Hepatic stellate cell (primary cell): ENCODE measurements around the gene FASTKD2.
A peak's percentile ranks its signal among the peaks of the same experiment; 100 is the strongest.

ENCODE experiments used
- DNase-seq: peaks from one replicate; pipeline ENCODE4 v3.0.0; 2011; ENCODE audit warnings: low spot score

Gene FASTKD2

DNA sequence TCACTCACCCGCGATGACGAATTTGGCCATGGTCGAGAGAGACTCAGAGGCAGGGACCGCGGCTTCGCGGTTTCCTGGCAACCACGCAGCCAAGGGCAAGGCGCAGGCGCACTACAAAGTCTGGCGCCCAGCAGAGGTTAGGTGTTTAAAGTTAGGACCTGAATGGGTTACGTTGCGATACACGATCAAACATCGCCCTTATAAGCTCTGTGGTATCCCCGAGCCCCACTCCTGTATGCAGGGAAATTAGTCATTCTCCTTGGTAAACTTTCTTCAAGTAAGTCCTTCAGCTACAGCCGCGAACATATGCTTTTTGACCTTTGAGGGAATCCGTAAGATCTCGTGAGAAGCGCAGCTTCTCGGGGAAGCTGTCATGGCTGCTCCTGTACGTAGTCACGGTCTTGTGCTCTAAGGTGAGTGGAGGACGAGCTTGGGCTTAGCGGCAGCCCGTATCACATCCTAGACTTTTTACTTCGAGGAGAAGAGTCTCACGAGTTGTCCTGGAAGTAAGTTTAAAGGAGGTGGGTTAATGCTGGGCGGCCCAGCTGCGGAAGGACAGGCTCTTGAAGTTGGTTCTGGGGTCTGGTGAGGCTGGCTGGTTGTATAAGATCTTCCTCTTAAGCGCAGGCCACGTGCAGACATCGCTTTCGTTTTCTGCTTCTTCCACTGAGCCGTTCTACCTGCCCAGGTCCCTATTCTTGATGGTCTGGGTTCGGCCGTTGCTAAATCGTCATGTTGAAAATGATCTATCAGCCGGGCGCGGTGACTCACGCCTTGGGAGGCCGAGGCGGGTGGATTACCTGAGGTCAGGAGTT lies at the start of gene FASTKD2, which contains the start of gene MDH1B:
Gene FASTKD2 (plus strand): TSS at position 365 of the 815 bp plus-strand sequence. CDS start 1,088 bp downstream, outside the sequence.
Gene MDH1B (minus strand): TSS at position 87 of the 815 bp plus-strand sequence. CDS start 57 bp downstream, at position 30.
- peak; percentile 88 for DNase-seq

- DNase-seq, result no peak
Observed at GRCh38 chr2:206716623-206717022, 48.8 kb upstream of the FASTKD2 start.

GRCh38 chr2:206718296-206718695 lies 47.1 kb upstream of the FASTKD2 start, which contains the start of gene DYTN:
Gene DYTN, minus strand, starts transcription at chr2:206718396. Its CDS starts 117 bp downstream, at chr2:206718279.
- no peak for DNase-seq

DNA sequence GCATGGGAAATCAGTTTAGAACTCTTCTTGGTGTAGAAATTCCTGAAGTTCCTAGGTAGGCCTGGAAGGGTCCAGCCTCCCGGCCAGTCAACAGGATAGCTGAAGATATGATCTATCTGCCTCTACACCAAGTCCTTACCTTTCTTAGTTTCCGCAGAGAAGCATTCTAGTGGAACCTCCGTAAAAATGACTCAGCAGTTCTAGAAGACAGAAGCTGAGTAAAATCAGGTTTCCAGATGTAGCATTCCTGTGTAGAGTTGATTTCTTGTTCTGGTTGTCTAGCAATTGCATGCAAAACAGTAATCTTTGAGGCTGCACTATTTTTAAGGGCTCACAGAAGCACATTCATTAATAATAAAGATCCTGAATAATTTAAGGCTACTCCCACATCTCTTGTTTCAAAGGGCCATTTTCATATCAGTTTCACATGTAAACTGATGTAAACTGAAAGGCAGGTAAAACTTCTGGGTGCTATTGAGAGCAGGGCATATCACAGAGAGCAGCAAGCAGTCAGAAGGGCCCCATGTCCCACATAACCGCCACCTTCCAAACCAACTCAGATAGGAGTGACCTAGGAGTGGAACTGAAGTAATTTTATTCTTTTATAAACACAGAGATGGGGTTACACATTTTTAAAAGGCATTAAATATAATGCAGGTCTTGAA lies 44.0 kb upstream of the FASTKD2 start:
- DNase-seq, result no peak

DNA sequence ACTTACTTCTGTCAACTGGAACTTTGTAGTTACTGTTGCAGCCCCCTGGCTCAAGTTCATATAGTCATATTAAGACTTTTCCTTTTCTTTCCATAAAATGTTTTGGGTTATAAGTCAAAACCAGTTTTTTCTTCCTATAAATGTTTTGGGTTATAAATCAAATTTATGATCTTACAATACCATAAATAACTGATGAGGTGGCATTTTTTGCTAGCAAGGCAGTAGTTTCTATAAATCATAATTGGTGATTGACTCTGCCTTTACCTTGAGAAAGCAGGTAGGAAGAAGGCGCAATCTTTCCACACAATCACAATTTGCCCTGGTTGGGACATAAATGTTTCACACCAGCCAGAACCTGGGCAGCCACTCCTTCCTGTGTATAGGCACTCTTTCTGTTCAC lies 42.1 kb upstream of the FASTKD2 start:
- DNase-seq, result no peak

DNA sequence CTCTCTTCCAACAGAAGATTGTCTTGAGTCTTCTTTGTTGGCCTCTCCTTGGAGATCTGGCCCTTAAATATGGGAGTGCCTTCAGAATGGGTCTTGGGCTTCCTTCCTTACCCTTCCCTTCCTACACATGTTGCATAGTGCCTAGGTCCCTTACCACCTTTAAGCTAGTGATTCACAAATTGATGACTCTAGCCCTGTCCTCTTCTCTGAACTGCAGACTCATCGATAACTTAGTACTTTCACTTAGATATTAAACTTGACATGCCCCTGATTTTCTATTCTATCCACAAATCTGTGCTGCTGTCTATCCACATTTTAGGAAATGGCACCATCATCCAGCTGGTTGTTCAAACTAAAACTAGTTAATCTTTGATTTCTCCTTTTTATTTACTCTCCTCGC lies 38.1 kb upstream of the FASTKD2 start:
- no peak for DNase-seq

DNA sequence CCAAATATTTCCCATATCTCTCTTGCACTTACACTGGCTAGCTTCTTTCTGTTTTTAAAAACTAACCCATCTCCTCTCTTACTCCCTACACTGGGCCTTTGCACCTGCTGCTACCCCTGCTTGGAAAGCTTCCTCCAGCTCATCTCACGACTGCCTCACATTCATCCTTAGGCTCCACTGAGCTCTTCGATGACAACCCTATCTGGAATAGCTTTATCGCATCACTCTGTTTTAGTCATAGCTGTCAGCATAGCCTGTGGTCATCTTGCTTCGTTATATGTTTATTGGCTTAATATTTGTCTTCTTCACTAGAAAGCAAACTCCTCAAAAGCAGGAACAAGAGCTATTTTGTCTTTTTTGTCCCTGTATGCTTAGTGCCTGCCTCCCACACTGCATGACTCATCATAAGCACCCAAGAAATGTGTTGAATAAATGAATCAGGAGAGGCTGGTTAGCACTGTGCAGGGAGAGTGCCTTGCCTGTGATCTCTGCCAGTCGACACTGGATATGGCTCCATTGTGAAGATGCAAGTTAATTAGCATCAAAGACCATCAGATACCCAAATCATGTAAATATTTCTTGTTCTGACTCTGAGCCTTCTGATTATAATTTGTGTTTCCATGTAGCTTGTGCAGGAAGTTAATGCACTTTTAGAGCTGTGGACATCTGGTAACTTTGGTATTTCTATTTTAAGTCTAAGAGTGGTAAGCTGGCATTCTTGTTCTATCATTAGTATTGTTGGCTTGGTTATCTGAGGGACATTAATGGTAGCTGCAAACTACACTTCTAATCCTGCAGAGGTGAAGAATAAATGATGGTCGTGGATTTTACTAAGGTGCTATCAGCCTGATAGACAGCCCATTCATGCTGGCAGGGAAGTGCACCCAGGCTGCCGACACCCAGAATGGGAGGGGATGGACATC lies 36.9 kb upstream of the FASTKD2 start:
- no peak for DNase-seq

GRCh38 chr2:206733341-206733740 lies 32.1 kb upstream of the FASTKD2 start:
- DNase-seq, result no peak

- no peak for DNase-seq
Observed at GRCh38 chr2:206736935-206737334, 28.5 kb upstream of the FASTKD2 start.

DNA sequence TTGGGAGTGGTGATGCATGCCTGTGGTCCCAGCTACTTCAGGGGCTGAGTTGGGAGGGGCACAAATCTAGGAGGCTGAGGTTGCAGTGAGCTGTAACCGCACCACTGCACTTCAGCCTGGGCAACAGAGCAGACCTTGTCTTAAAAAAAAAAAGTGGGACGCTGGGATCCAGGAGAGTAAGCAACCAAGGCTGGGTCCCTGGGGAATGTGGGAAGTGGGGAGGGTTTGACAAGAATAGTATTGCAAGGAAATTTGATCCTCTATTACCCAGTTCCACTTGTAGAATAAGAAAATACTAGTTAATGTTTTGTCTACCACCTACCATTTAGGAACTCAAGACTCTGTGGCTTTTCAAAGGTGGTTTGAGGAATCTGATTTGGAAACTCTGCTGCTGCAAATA lies 26.1 kb upstream of the FASTKD2 start:
- DNase-seq, result no peak

GRCh38 chr2:206740800-206741199 lies 24.6 kb upstream of the FASTKD2 start:
- no peak for DNase-seq

GRCh38 chr2:206756816-206757215 lies 8.6 kb upstream of the FASTKD2 start:
- DNase-seq, result no peak

GRCh38 chr2:206764673-206765241 lies 649 bp upstream of the FASTKD2 start:
- DNase-seq, result no peak

DNA sequence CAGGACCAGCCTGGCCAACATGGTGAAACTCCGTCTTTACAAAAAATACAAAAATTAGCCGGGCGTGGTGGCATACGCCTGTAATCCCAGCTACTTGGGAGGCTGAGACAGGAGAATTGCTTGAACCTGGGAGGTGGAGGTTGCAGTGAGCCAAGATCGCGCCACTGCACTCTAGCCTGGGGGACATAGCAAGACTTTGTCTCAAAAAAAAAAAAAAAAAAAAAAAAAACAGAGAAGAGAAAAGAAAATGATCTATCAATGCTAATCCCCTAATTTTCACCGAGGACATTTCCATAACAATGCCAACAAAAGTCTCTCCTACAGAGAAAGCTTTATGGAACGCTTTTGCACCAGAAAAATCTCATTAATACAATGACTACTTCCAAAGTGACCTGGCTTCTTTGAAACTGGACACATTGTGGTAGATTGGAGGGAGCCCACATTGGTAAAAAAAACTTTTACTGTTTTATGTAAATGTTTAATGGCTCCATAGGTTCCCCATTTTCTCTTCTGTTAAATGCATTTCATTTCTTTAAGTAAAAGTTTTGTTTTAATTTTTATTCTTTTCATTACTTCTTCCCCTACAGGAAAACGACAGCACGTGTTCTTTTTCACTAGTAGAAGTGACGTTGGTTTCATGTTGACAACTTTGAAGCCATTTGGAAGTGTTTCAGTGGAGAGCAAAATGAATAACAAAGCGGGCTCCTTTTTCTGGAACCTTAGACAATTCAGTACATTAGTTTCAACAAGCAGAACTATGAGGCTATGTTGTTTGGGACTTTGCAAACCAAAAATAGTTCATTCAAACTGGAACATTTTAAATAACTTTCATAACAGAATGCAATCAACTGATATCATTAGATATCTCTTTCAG lies 888 bp downstream of the FASTKD2 start:
- DNase-seq, result no peak

DNA sequence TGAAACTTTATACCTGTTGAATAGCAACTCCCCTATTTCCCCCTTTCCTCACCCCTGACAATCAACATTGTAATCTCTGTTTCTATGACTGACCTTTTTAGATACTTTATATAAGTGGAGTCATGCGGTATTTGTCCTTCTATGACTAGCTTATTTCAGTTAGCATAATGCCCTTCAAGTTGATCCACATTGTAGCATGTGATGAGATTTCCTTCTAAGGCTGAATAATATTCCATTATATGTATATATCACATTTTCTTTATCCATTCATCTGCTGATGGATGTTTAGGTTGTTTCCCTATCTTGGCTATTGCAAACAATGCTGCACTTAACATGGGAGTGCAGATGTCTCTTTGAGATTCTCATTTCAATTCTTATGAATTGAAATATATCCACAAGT lies 9.5 kb downstream of the FASTKD2 start:
- DNase-seq, result no peak

GRCh38 chr2:206776432-206776831 lies 11.0 kb downstream of the FASTKD2 start:
- DNase-seq, result no peak

- DNase-seq, result no peak
Observed at GRCh38 chr2:206780671-206781070, 15.3 kb downstream of the FASTKD2 start.

- no peak for DNase-seq
Observed at GRCh38 chr2:206783718-206784117, 18.3 kb downstream of the FASTKD2 start.

- DNase-seq, result no peak
Observed at GRCh38 chr2:206784559-206785353, 19.4 kb downstream of the FASTKD2 start.
